ENCODE results near the gene USP4. TPM values are rescaled to one million over a fixed set of nuclear protein-coding genes. Genes with fewer than 3 reads are reported as not detected.

Gene USP4, protein sequence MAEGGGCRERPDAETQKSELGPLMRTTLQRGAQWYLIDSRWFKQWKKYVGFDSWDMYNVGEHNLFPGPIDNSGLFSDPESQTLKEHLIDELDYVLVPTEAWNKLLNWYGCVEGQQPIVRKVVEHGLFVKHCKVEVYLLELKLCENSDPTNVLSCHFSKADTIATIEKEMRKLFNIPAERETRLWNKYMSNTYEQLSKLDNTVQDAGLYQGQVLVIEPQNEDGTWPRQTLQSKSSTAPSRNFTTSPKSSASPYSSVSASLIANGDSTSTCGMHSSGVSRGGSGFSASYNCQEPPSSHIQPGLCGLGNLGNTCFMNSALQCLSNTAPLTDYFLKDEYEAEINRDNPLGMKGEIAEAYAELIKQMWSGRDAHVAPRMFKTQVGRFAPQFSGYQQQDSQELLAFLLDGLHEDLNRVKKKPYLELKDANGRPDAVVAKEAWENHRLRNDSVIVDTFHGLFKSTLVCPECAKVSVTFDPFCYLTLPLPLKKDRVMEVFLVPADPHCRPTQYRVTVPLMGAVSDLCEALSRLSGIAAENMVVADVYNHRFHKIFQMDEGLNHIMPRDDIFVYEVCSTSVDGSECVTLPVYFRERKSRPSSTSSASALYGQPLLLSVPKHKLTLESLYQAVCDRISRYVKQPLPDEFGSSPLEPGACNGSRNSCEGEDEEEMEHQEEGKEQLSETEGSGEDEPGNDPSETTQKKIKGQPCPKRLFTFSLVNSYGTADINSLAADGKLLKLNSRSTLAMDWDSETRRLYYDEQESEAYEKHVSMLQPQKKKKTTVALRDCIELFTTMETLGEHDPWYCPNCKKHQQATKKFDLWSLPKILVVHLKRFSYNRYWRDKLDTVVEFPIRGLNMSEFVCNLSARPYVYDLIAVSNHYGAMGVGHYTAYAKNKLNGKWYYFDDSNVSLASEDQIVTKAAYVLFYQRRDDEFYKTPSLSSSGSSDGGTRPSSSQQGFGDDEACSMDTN
- total RNA-seq = 100 to 1,000 TPM in 1 of 2 donors, 10 to 100 TPM in 1; 90.9 to 105 TPM

DNA sequence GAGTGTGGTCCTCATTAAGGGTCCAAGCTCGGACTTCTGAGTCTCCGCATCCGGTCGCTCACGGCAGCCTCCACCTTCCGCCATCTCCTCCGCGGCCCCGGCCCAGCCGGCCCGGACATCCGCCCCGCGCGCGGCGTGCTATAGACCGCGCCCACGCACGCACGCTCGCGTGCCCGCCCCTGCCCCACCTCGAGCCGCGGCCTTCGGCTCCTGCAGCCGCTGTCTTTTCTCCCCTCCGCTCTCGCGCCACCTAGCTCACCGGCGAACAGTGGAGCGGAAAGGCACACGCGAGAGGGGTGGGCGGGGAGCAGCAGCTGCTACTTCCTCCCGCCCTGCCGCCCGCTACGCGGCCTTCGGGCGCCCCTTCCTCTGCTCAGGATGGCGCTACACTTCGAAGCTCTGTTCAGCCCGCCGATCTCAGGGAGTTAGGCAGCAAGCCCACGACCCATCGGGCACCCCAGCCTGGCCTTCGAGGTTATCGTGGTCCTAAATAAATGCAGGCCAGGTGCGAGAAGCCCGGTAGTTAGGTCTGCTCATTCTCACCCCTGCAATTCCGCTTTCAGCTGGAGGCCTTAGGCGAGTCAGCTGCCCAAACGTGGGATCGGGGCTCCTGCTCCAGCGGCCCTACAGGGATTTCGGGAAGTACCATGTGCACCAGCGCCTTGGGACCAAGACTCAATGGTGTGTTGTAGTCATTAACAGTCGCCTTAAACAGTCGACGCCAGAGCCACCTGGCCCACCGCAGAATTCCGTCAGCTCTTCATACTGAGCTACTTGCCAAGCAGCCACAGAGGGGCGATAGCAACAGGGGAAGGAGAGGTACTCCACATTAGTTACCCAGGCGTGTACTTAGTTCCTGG lies at the start of gene USP4:
USP4 (minus strand) TSS at position 113 of the 860 bp plus-strand sequence; CDS start at position 84, 29 bp downstream.
- Mint-ChIP-seq H3K27me3 (no peaks in the 10 kb centered on the region), H3K9me3 (no peaks in the 10 kb centered on the region), H3K27ac (peak within 1 kb of the TSS; percentile 98 to 100), H3K4me3 (peak within 1 kb of the TSS; percentile 93), H3K36me3 (peaks cover 4% of the 10 kb centered on the region), H3K4me1 (ENCODE audit: low read depth in 2 of 2) (peaks cover 31 to 42% of the 10 kb centered on the region in 2 donors)
- ATAC-seq = peak; percentile 97
- DNase-seq (ENCODE audit: low spot score) = peak; percentile 97

DNA sequence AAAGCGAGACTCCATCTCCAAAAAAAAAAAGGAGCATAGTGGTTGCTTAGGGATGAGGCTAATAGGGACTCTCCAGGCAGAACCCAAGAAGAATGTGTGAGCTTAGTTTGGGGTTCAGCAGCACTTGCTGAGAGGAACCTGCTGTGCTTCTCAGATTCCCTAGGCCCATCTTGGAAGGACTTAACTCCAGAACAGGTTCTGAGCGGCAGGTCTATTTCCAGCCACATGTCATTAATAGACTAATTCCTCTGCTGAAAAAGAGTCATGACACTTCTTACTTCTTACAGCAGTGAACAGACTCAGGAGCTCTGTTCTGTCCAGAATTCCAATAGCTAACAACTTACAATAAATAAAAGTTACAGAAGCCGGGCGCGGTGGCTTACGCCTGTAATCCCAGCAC lies 49.4 kb upstream of the USP4 start:
- no peak overlapping the region for H3K4me3 Mint-ChIP-seq
- no peaks in the 10 kb centered on the region for H3K36me3 Mint-ChIP-seq
- DNase-seq (ENCODE audit: low spot score) (no peak), ATAC-seq (no peak)
- no peaks in the 10 kb centered on the region for H3K27me3 Mint-ChIP-seq
- peak overlapping the region in 1 of 2 donors; percentile 77 for H3K27ac Mint-ChIP-seq
- no peaks in the 10 kb centered on the region for H3K9me3 Mint-ChIP-seq
- peaks cover 39 to 41% of the 10 kb centered on the region in 2 donors for H3K4me1 Mint-ChIP-seq (ENCODE audit: low read depth in 2 of 2)

DNA sequence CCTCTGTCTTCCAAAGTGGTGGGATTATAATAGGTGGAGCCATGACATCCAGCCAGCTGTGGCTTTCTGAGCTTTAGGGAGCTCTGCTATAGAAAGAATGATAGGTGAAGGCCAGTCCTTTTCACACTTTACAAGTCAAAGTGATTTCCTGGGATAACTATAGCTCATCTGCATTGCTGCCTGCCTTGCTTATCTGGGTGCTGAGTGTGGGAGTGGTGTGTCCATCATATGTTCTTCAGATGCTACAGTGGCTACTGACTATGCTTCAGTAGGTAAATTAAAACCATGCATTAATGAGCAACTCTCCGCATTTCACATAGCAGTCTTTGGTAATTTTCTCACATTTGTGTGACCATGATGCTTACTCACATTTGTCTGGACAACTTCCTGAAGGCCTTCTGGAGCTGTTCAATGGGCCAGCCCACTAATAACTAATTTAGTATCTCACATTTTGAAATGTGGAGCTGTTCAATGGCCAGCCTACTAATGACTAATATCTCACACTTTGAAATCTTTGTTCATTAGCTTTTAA lies 48.5 kb upstream of the USP4 start:
- peak overlapping the region; percentile 20 to 77 for H3K27ac Mint-ChIP-seq
- H3K9me3 Mint-ChIP-seq = no peaks in the 10 kb centered on the region
- H3K27me3 Mint-ChIP-seq = no peaks in the 10 kb centered on the region
- ATAC-seq (peak; percentile 57 to 73), DNase-seq (ENCODE audit: low spot score) (no peak)
- peaks cover 43 to 47% of the 10 kb centered on the region in 2 donors for H3K4me1 Mint-ChIP-seq (ENCODE audit: low read depth in 2 of 2)
- no peaks in the 10 kb centered on the region for H3K36me3 Mint-ChIP-seq
- H3K4me3 Mint-ChIP-seq = no peak overlapping the region

DNA sequence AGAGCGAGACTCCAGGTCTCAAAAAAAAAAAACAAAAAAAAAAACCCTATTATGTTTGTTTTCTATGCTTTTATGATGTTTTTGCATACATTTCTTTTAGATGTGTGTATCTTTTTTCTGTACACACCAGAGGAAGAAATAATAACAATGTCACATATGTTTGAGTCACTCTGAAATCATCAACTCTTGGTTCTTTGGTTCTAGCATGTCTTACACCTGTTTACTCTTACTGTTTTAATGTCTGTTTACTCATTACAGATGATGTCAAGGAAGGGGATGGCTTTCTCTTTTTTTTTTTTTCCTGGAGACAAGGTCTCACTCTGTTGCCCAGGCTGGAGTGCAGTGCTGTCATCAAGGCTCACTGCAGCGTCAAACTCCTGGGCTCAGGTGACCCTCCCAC lies 47.9 kb upstream of the USP4 start:
- no peak overlapping the region for H3K4me3 Mint-ChIP-seq
- ATAC-seq = peak in 1 of 2 donors; percentile 27
- peaks cover 41 to 43% of the 10 kb centered on the region in 2 donors for H3K4me1 Mint-ChIP-seq (ENCODE audit: low read depth in 2 of 2)
- no peaks in the 10 kb centered on the region for H3K27me3 Mint-ChIP-seq
- peak overlapping the region; percentile 20 to 77 for H3K27ac Mint-ChIP-seq
- no peaks in the 10 kb centered on the region for H3K9me3 Mint-ChIP-seq
- DNase-seq (ENCODE audit: low spot score) = no peak
- no peaks in the 10 kb centered on the region for H3K36me3 Mint-ChIP-seq

DNA sequence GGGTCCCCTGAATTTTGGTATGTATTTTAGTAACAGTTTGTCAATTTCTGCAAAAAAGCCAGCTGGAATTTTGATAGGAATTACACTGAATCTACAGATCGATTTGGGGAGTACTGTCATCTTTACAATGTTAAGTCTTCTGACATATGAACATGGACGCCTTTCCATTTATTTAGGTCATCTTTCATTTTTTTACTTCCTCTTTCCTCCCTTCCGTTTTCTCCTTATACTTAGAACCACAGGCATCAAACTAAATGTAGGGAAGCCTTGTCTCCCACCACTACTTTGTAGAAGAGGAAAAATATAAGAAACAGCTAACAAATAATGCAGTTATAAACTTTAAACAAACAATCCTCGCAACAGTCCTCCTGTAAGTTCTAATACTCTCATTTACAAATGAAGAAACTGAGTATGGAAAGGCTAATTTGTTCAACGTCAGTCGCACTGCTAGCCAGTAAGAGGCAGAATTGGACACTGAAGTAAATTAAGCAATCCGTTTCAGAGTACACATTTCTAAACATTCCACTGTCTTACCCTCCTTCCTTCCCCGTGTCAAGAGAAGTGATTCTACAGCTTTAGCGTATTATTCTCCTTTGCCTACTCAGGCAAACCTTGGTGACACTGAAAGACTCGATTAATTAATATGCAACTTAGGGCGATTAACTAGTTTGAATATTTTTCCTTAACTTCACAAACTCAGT lies 46.4 kb upstream of the USP4 start:
- no peak for ATAC-seq
- no peaks in the 10 kb centered on the region for H3K36me3 Mint-ChIP-seq
- no peak for DNase-seq (ENCODE audit: low spot score)
- H3K27ac Mint-ChIP-seq = peak overlapping the region; percentile 70 to 84
- peaks cover 39 to 43% of the 10 kb centered on the region in 2 donors for H3K4me1 Mint-ChIP-seq (ENCODE audit: low read depth in 2 of 2)
- no peaks in the 10 kb centered on the region for H3K27me3 Mint-ChIP-seq
- H3K9me3 Mint-ChIP-seq = no peaks in the 10 kb centered on the region
- H3K4me3 Mint-ChIP-seq = peak overlapping the region; percentile 43

DNA sequence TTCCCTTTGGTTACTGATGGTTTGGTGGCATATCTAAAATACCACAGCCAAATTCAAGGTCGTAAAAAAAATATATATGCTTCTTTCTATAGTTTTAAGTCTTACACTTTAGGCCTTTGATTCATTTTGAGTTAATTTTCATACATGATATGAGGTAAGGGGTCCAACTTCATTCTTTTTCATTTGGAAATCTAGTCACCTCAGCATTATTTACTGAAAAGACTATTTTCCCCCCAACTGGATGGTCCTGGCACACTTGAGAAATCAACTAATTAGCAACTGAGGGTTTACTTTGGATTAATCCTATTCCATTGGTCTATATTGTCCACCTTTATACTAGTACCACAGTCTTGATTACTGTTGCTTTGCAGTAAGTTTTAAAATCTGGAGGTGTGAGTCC lies 45.8 kb upstream of the USP4 start:
- Mint-ChIP-seq H3K4me3 (no peak overlapping the region), H3K4me1 (ENCODE audit: low read depth in 2 of 2) (peaks cover 39 to 43% of the 10 kb centered on the region in 2 donors), H3K27ac (peak overlapping the region; percentile 70 to 84), H3K27me3 (no peaks in the 10 kb centered on the region), H3K9me3 (no peaks in the 10 kb centered on the region), H3K36me3 (no peaks in the 10 kb centered on the region)
- DNase-seq (ENCODE audit: low spot score) (no peak), ATAC-seq (no peak)

DNA sequence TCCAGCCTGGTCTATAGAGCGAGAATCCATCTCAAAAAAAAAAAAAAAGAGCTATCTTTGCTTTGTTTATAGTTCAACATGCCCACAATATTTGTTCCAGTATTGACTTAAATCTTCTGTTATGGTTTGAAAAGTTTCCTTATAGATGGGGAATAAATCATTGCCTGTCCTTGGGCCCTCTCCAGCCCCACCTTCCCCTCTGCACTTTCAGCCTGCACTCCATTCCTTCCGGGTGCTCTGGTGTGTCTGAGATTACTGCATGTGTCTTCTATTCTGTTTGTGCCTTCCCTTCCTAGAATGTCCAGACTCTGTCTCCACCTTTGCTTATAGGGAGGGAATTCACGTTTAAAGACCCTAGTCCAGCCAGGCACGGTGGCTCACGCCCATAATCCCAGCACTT lies 43.5 kb upstream of the USP4 start:
- no peak overlapping the region for H3K4me3 Mint-ChIP-seq

DNA sequence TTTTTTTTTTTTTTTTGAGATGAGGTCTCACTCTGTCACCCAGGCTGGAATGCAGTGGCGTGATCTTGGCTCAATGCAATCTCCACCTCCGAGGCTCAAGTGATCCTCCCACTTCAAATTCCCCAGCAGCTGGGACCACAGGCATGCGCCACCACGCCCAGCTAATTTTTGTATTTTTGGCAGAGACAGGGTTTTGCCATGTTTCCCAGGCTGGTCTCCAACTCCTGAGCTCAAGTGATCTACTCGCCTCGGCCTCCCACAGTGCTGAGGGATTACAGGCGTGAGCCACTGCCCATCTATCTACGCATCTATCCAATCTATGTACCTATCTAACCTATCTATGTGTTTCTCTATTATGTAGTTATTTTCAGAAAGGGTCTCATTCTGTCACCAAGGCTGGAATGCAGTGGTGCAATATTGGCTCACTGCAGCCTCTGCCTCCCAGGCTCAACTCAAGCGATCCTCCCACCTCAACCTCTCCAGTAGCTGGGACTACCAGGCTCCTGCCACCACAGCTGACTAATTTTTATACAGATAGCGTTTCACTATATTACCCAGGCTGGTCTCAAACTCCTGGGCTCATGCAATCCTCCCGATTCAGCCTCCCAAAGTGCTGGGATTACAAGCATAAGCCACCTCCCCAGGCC lies 38.5 kb upstream of the USP4 start:
- Mint-ChIP-seq H3K4me3 (peak overlapping the region; percentile 69), H3K27me3 (no peaks in the 10 kb centered on the region), H3K4me1 (ENCODE audit: low read depth in 2 of 2) (peaks cover 33 to 39% of the 10 kb centered on the region in 2 donors), H3K9me3 (no peaks in the 10 kb centered on the region), H3K27ac (peak overlapping the region; percentile 60 to 73), H3K36me3 (peaks cover 8% of the 10 kb centered on the region)
- ATAC-seq (no peak), DNase-seq (ENCODE audit: low spot score) (no peak)

More for the DNA sequence above, 43.5 kb upstream of the USP4 start:
- no peak for DNase-seq (ENCODE audit: low spot score)
- ATAC-seq = no peak
- no peaks in the 10 kb centered on the region for H3K27me3 Mint-ChIP-seq
- peak overlapping the region; percentile 33 to 36 for H3K27ac Mint-ChIP-seq
- peaks cover 3% of the 10 kb centered on the region for H3K36me3 Mint-ChIP-seq
- peaks cover 45 to 49% of the 10 kb centered on the region in 2 donors for H3K4me1 Mint-ChIP-seq (ENCODE audit: low read depth in 2 of 2)
- H3K9me3 Mint-ChIP-seq = no peaks in the 10 kb centered on the region

DNA sequence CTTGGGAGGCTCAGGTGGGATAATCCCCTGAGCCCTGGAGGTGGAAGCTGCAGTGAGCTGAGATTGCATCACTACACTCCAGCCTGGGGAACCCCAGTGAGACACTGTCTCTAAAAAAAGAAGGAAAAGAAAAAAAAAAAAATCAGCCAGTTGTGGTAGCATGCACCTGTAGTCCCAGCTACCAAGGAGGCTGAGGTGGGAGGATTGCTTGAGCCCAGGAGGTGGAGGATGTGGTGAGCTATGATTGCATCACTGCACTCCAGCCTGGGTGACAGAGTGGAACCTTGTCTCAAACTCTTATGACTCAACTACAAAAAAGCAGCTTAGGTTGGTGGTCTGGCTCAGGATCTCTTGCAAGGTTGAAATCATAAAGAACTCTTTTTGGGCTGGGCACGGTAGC lies 37.6 kb upstream of the USP4 start:
- H3K4me1 Mint-ChIP-seq (ENCODE audit: low read depth in 2 of 2) = peaks cover 38% of the 10 kb centered on the region in 2 donors
- peaks cover 14% of the 10 kb centered on the region for H3K36me3 Mint-ChIP-seq
- ATAC-seq = peak; percentile 92 to 94

DNA sequence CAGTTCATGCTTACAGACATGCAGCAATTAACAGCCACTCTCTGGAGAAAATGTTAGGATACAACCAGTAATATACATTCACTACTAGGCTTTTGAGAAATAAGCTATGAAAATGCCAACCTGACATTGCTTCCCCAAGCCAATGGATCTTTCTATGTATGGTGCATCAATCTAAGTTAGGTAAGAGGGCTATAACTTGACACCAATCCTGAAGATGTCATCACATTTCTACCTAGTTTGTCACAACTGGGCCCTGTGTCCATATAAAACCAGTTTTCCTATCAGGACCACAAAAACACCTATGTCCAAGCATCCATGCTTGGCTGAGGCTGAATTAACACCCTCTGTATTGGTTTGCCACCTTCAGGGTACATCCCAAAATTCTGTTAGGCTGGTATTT lies 32.1 kb upstream of the USP4 start:
- no peak for DNase-seq (ENCODE audit: low spot score)
- no peaks in the 10 kb centered on the region for H3K9me3 Mint-ChIP-seq

More for the DNA sequence above, 37.6 kb upstream of the USP4 start:
- peak; percentile 65 for DNase-seq (ENCODE audit: low spot score)
- no peaks in the 10 kb centered on the region for H3K9me3 Mint-ChIP-seq
- H3K4me3 Mint-ChIP-seq = peak overlapping the region; percentile 38
- no peaks in the 10 kb centered on the region for H3K27me3 Mint-ChIP-seq
- H3K27ac Mint-ChIP-seq = peak overlapping the region; percentile 60 to 73

DNA sequence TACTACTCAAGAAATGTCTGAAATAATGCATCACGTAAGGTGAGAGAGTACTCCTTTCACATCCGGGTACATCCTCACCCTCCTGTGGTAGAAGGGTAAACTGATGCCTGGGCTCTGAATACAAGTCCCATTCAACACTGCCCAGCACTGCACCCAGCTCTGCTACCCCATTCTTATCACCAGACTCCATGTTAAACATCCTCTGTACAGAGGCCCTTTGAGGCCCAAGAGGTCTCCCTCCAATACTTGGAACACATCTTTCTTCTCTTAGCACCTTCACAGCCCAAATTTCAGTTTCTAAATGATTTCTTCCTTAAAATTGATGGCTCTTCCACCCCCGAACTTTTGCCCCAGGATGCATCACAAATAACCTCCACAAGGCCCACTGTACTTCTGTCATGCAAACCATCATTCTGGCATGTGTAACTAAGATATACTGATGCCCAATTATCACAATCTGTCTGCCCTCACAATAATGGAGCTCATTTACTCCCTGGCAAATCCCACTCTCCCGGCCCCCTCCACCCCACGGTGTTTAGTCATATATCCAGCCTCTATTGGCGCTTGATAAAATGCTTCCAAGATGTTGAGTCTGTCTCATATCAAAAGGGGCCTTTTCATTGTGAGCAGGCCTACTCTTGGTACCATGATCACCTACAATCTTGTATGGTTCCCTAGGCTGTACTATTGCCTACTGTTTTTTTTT lies 30.9 kb upstream of the USP4 start:
- peaks cover 16% of the 10 kb centered on the region for H3K36me3 Mint-ChIP-seq

More for the DNA sequence above, 32.1 kb upstream of the USP4 start:
- Mint-ChIP-seq H3K4me1 (ENCODE audit: low read depth in 2 of 2) (peaks cover 31 to 34% of the 10 kb centered on the region in 2 donors), H3K27me3 (no peaks in the 10 kb centered on the region), H3K36me3 (peaks cover 16% of the 10 kb centered on the region), H3K4me3 (no peak overlapping the region), H3K27ac (peak overlapping the region; percentile 39 to 81)
- no peak for ATAC-seq

More for the DNA sequence above, 30.9 kb upstream of the USP4 start:
- DNase-seq (ENCODE audit: low spot score) (no peak), ATAC-seq (peak in 1 of 2 donors; percentile 53)
- H3K9me3 Mint-ChIP-seq = no peaks in the 10 kb centered on the region
- peaks cover 30 to 35% of the 10 kb centered on the region in 2 donors for H3K4me1 Mint-ChIP-seq (ENCODE audit: low read depth in 2 of 2)
- H3K27ac Mint-ChIP-seq = peak overlapping the region; percentile 28 to 39
- H3K4me3 Mint-ChIP-seq = peak overlapping the region; percentile 2
- no peaks in the 10 kb centered on the region for H3K27me3 Mint-ChIP-seq
